MCF 10A (cell line): ENCODE measurements around the gene NUTM2G. TPM values are rescaled to one million over a fixed set of nuclear protein-coding genes. Genes with fewer than 3 reads are reported as not detected.
"Not testable (repeated sequence)": the region's sequence is repeated elsewhere in the genome, so short reads cannot be mapped to it uniquely, and the experiment has no call there.

Source experiments
- BruUV-seq: library from RNA; stranded (reverse); fragments of 400-500 nt; replicated peaks from 2 replicates; lab custom pipeline; 2021; lab: Mats Ljungman, UMichigan
- CTCF ChIA-PET: fragments of 300-600 bp; sonication (Branson Sonifier 250); formaldehyde crosslinking; extraction: SDS; loops from one replicate; lab custom pipeline; 2021; ENCODE audit warnings: antibody characterized with exemption, inconsistent platforms; lab: Yijun Ruan, JAX
- POLR2A ChIA-PET: fragments of 300-600, 350-650 bp; sonication (Branson Sonifier 250); formaldehyde crosslinking; extraction: SDS; loops from one replicate; lab custom pipeline; 2020; ENCODE audit warnings: antibody characterized with exemption, inconsistent platforms; lab: Yijun Ruan, JAX
- DNase-seq: peaks from one replicate; pipeline ENCODE4 v3.0.0-alpha.2; 2018; ENCODE audit not compliant: unreplicated experiment
- H3K27ac Mint-ChIP-seq: one replicate; pipeline ENCODE4 v1.8.0; 2022; ENCODE audit warnings: mild to moderate bottlenecking, low read depth, mixed read lengths; ENCODE audit not compliant: unreplicated experiment
- H3K27me3 Mint-ChIP-seq: one replicate; pipeline ENCODE4 v1.8.0; 2022; ENCODE audit warnings: mixed read lengths; ENCODE audit not compliant: insufficient read depth, unreplicated experiment
- H3K36me3 Mint-ChIP-seq: one replicate; pipeline ENCODE4 v1.8.0; 2022; ENCODE audit warnings: mild to moderate bottlenecking, moderate library complexity, mixed read lengths; ENCODE audit not compliant: insufficient read depth, unreplicated experiment
- H3K4me1 Mint-ChIP-seq: one replicate; pipeline ENCODE4 v1.8.0; 2022; ENCODE audit warnings: mixed read lengths; ENCODE audit not compliant: insufficient read depth, unreplicated experiment
- H3K4me3 Mint-ChIP-seq: one replicate; pipeline ENCODE4 v1.8.0; 2022; ENCODE audit warnings: mild to moderate bottlenecking, moderate library complexity, mixed read lengths; ENCODE audit not compliant: unreplicated experiment
- H3K9me3 Mint-ChIP-seq: one replicate; pipeline ENCODE4 v1.8.0; 2022; ENCODE audit warnings: mixed read lengths; ENCODE audit not compliant: unreplicated experiment
- intact Hi-C: fragments of 100-400 bp; cut with micrococcal nuclease; formaldehyde crosslinking; loops from 2 replicates; pipeline ENCODE4 v1.14.1; 2022
- total RNA-seq: library from RNA; stranded (reverse); gene quantifications from 2 replicates; pipeline ENCODE4 v1.2.3, GENCODE V29; 2022

The NUTM2G gene
- total RNA-seq, 1 experiment from 2014 or later, result not detected

DNA sequence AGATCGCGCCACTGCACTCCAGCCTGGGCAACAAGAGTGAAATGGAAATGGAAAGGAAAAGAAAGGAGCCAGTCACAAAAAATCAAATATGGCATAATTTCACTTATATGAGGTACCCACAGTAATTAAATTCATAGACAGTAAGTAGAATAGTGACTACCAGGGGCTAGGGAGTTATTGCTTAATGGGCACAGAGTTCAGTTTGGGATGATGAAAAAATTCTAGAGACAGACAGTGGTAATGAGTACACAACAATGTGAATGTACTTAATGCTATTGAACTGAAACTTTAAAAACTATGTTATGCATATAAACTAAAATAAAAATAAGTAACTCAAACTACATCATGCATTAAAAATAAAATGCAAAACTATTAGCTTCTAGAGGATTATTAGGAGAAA, 56.2 kb downstream of the NUTM2G start:
- BruUV-seq, intact Hi-C loops, POLR2A ChIA-PET, DNase-seq, H3K4me1 Mint-ChIP-seq, H3K9me3 Mint-ChIP-seq, H3K36me3 Mint-ChIP-seq, H3K27ac Mint-ChIP-seq, H3K4me3 Mint-ChIP-seq, H3K27me3 Mint-ChIP-seq, CTCF ChIA-PET: not testable (repeated sequence)

Other genes with a start within 250 kb of the NUTM2G start
- 10.1 and 10.8 TPM in 2 replicates for gene ZNF510, start 150.8 kb upstream of the NUTM2G start, total RNA-seq
- gene ZNF782, start 74.3 kb upstream of the NUTM2G start, total RNA-seq, result 5.2 and 6.0 TPM in 2 replicates
- gene CTSV, start 110.3 kb downstream of the NUTM2G start, total RNA-seq, result 1.9 and 2.8 TPM in 2 replicates